Panc1 (cell line): ENCODE results near the gene TTC34. TPM values are rescaled to one million over a fixed set of nuclear protein-coding genes. Genes with fewer than 3 reads are reported as not detected.
A peak's percentile ranks its signal among the peaks of the same experiment; 100 is the strongest.

Experiments
- ATAC-seq: fragments of 200-7000 bp; cut with Tn5 transposase; 2 replicates; pipeline ENCODE4 v1.9.1; 2020; ENCODE audit warnings: mild to moderate bottlenecking, moderate library complexity
- BruUV-seq: library from RNA; stranded (reverse); fragments of 400-500 nt; replicated peaks from 2 replicates; lab custom pipeline; 2021; lab: Mats Ljungman, UMichigan
- CTCF ChIA-PET: fragments of 300-600 bp; sonication (Branson Sonifier 250); formaldehyde crosslinking; loops from one replicate; lab custom pipeline; 2022; ENCODE audit warnings: antibody characterized with exemption; lab: Charles Lee
- POLR2A ChIA-PET: fragments of 300-600 bp; sonication (Branson Sonifier 250); formaldehyde crosslinking; loops from one replicate; lab custom pipeline; 2022; ENCODE audit warnings: antibody characterized with exemption; lab: Charles Lee
- DNase-seq: peaks from one replicate; pipeline ENCODE4 v3.0.0-alpha.2; 2010; ENCODE audit warnings: low read depth, low spot score
- H3K27ac ChIP-seq: 2 replicates; pipeline ENCODE4 v1.5.1; 2011; ENCODE audit warnings: mild to moderate bottlenecking, low read length, inconsistent platforms
- H3K27me3 ChIP-seq: fragments of 200-500 bp; sonication (Bioruptor generic); 2 replicates; pipeline ENCODE4 v1.6.0; 2014; ENCODE audit warnings: low read length, inconsistent platforms; ENCODE audit not compliant: control insufficient read depth, insufficient read depth
- H3K36me3 ChIP-seq: fragments of 200-500 bp; sonication (Bioruptor generic); 2 replicates; pipeline ENCODE4 v1.5.1; 2014; ENCODE audit warnings: inconsistent platforms, mild to moderate bottlenecking, low read length, moderate library complexity; ENCODE audit not compliant: control insufficient read depth, insufficient read depth
- H3K4me1 ChIP-seq: 2 replicates; pipeline ENCODE4 v1.5.1; 2011; ENCODE audit warnings: inconsistent platforms, mild to moderate bottlenecking, low read length, moderate library complexity; ENCODE audit not compliant: control insufficient read depth, insufficient read depth
- H3K4me3 ChIP-seq, 2 experiments: 2 replicates each; pipeline ENCODE4 v1.5.1; 2011 to 2012; ENCODE audit warnings: low read depth in 2 of 2, low read length in 2 of 2, mild to moderate bottlenecking in 2 of 2, inconsistent platforms in 1 of 2, moderate library complexity in 1 of 2
- H3K9me3 ChIP-seq: fragments of 200-500 bp; sonication (Bioruptor generic); 2 replicates; pipeline ENCODE4 v1.5.1; 2014; ENCODE audit warnings: low read depth, mild to moderate bottlenecking, inconsistent platforms, low read length, moderate library complexity; ENCODE audit not compliant: control insufficient read depth, insufficient read depth
- CTCF ChIP-seq: fragments of 450-650 bp; IDR thresholded peaks from 2 replicates; pipeline ENCODE4 v1.5.1; 2017; ENCODE audit warnings: mild to moderate bottlenecking
- POLR2AphosphoS5 ChIP-seq: IDR thresholded peaks from 2 replicates; pipeline ENCODE4 v1.6.1; 2012; ENCODE audit warnings: mild to moderate bottlenecking, low read depth, low read length, moderate library complexity
- REST ChIP-seq, 2 experiments: IDR thresholded peaks; 2 replicates each; pipeline ENCODE4 v1.6.1; 2011 to 2012; ENCODE audit warnings: low read depth in 2 of 2, control low read depth in 1 of 2, low read length in 1 of 2, mild to moderate bottlenecking in 1 of 2, moderate library complexity in 1 of 2; ENCODE audit not compliant: insufficient read depth in 1 of 2
- SIN3A ChIP-seq: IDR thresholded peaks from 2 replicates; pipeline ENCODE4 v1.6.1; 2012; ENCODE audit warnings: low read depth, mild to moderate bottlenecking, low read length, moderate library complexity, borderline replicate concordance; ENCODE audit not compliant: insufficient read depth
- TCF7L2 ChIP-seq: IDR thresholded peaks from 2 replicates; pipeline ENCODE4 v1.6.1; 2011; ENCODE audit warnings: mild to moderate bottlenecking, low read depth, low read length, inconsistent platforms
- in situ Hi-C: cut with HindIII; loops from 2 replicates; pipeline ENCODE4 v1.10.0; 2016; ENCODE audit warnings: low sequenced_read_pairs, low pct_unique_long_range_greater_than_20kb
- intact Hi-C: fragments of 100-400 bp; cut with micrococcal nuclease; formaldehyde crosslinking; loops from one replicate; pipeline ENCODE4 v1.10.0; 2022; ENCODE audit not compliant: unreplicated experiment
- total RNA-seq: library from RNA; stranded (reverse); gene quantifications from one replicate; pipeline ENCODE4 v1.2.1, GENCODE V29; 2021; ENCODE audit not compliant: unreplicated experiment

TTC34 gene
- total RNA-seq, 1 experiment from 2014 or later: 1.5 TPM

- no peak for ATAC-seq
- Histone ChIP-seq H3K4me3 (no peak overlapping the region), H3K27ac (no peak overlapping the region), H3K9me3 (no peaks in the 10 kb centered on the region), H3K36me3 (no peaks in the 10 kb centered on the region), H3K27me3 (no peaks in the 10 kb centered on the region), H3K4me1 (no peaks in the 10 kb centered on the region)
- CTCF ChIA-PET: no interaction called here
- in situ Hi-C loops (no loop called here), intact Hi-C loops (no loop called here)
- no peak for DNase-seq
- TF ChIP-seq CTCF (no peak), REST (IDR thresholded peaks at IDR 0.05; ENCODE audit: insufficient read depth in 1 of 2, low read depth in 2 of 2, low read length in 1 of 2) (no peak), POLR2AphosphoS5 (no peak), SIN3A (no peak), TCF7L2 (no peak)
- POLR2A ChIA-PET: no interaction called here
- BruUV-seq: no TSS peak
Measured at GRCh38 chr1:2594001-2594640, 207.4 kb downstream of the TTC34 start.

- intact Hi-C loops: no loop called here
- H3K27me3 ChIP-seq: no peaks in the 10 kb centered on the region
- TF ChIP-seq TCF7L2 (no peak), SIN3A (no peak), CTCF (no peak)
- ATAC-seq (peak; percentile 17; the same call in 1 of the 2 replicates), DNase-seq (no peak)
- H3K4me3 ChIP-seq: no peak overlapping the region
- ChIA-PET POLR2A (no interaction called here), CTCF (no interaction called here)
- H3K27ac ChIP-seq: no peak overlapping the region
- no peaks in the 10 kb centered on the region for H3K36me3 ChIP-seq
- in situ Hi-C loops: no loop called here
- H3K4me1 ChIP-seq: no peaks in the 10 kb centered on the region
- BruUV-seq: no TSS peak
- no peaks in the 10 kb centered on the region for H3K9me3 ChIP-seq
Measured at GRCh38 chr1:2593251-2593878, 208.1 kb downstream of the TTC34 start.
